AG09309 (cell line): Measurements from ENCODE around the gene CUBN.

ENCODE experiments used
- DNase-seq: peaks from one replicate; pipeline ENCODE4 v3.0.0-alpha.2; 2010; ENCODE audit warnings: low read depth
- H3K4me3 ChIP-seq: 2 replicates; pipeline ENCODE4 v1.5.1; 2011; ENCODE audit warnings: mild to moderate bottlenecking, low read depth, low read length, moderate library complexity; ENCODE audit not compliant: control insufficient read depth
- CTCF ChIP-seq: IDR thresholded peaks from 2 replicates; pipeline ENCODE4 v1.5.1; 2011; ENCODE audit warnings: mild to moderate bottlenecking, low read depth, low read length, inconsistent platforms; ENCODE audit not compliant: insufficient read depth, control insufficient read depth; ENCODE audit errors: missing control alignments

The CUBN gene

DNA sequence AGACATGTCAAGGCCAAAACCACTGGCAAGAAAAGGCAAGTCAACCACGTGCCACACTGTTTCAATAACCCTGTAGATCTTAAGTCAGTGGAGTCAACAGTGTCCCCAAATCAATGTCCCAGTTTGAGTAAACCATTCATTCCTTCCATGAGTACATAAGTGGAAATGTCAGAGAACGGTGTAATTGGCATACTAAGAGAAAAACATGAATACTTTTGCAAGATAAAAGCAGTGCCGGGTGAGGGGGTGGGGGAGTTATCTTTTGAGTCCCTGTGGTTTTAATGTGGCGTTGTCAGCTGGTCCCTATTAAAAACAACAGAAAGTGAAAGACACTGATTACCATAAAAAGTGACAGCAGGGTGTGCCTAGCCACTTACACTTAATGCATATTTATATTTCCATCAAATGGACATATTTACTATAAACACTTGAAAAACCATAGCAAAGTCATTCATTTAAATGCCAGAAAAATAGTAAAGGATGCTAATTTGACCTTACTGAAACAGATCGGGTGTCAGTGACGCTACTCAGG lies 350.2 kb downstream of the CUBN start:
- no peak for TF ChIP-seq CTCF
- no peak for DNase-seq
- no peak overlapping the region for H3K4me3 ChIP-seq

- peak; percentile 56 for TF ChIP-seq CTCF
- peak; percentile 5 for DNase-seq
- H3K4me3 ChIP-seq, result no peak overlapping the region
These were observed 351.9 kb downstream of the CUBN start for GRCh38 chr10:16777473-16778370.

DNA sequence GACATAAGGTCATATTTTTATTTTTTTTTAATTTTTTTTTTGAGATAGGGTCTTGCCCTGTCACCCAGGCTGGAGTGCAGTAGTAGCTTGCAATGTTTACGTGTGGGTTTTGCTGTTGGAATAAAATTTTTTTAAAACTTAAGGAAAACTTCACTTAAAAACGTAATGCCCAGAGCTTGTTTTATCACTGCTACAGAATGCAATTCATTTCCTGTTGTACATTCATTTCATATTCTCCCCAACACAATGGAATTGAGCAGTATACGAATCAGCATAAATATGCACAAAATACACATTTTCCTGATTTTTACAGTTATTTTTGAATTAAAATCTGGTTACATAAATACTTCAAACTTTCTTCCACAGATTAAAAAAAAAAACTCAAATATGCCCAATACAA lies 352.7 kb downstream of the CUBN start:
- no peak for DNase-seq
- no peak for TF ChIP-seq CTCF

More for the DNA sequence above, 352.7 kb downstream of the CUBN start:
- H3K4me3 ChIP-seq, result no peak overlapping the region
